B cell (primary cell): ENCODE measurements around the gene SMAD9. TPM values are rescaled to one million over a fixed set of nuclear protein-coding genes. Genes with fewer than 3 reads are reported as not detected.

ENCODE experiments used
- ATAC-seq: fragments of 200-7000 bp; cut with Tn5 transposase; one replicate; pipeline ENCODE4 v1.10.0; 2021; ENCODE audit warnings: low read depth, mild to moderate bottlenecking, moderate number of reproducible peaks, moderate library complexity
- CTCF ChIA-PET: fragments of 350-600 bp; sonication (Branson Sonifier 250); formaldehyde crosslinking; loops from one replicate; lab custom pipeline; 2021; ENCODE audit warnings: antibody characterized with exemption, inconsistent platforms; lab: Charles Lee
- POLR2A ChIA-PET: fragments of 350-600 bp; sonication (Branson Sonifier 250); formaldehyde crosslinking; loops from one replicate; lab custom pipeline; 2021; ENCODE audit warnings: antibody characterized with exemption; lab: Charles Lee
- DNase-seq: peaks from one replicate; pipeline ENCODE4 v3.0.0; 2013
- H2AFZ ChIP-seq: 2 replicates; pipeline ENCODE4 v1.6.1; 2012; ENCODE audit warnings: mild to moderate bottlenecking, low read depth, low read length; ENCODE audit not compliant: insufficient read depth, poor library complexity, severe bottlenecking
- H3K27ac ChIP-seq, 2 donors: 1 replicate in 1 of 2; 2 replicates in 1 of 2; pipeline ENCODE4 v1.5.1; 2012 to 2013; ENCODE audit warnings: low read length in 2 of 2, mild to moderate bottlenecking in 2 of 2, moderate library complexity in 1 of 2
- H3K27me3 ChIP-seq, 4 experiments: fragments of 200-600 bp in 1 of 4; sonication (generic) in 1 of 4; replicated peaks in 1 of 4; 1 replicate in 2 of 4; 2 replicates in 2 of 4; pipeline versions ENCODE4 v1.6.1 to v1.7.0; 2013 to 2016; ENCODE audit warnings: low read length in 3 of 4, mild to moderate bottlenecking in 2 of 4, mixed read lengths in 1 of 4, moderate library complexity in 1 of 4; ENCODE audit not compliant: insufficient read depth in 4 of 4, control insufficient read depth in 3 of 4; ENCODE audit errors: control extremely low read depth in 1 of 4
- H3K36me3 ChIP-seq, 2 experiments: replicated peaks in 1 of 2; 1 replicate in 1 of 2; 2 replicates in 1 of 2; pipeline versions ENCODE4 v1.6.1 to v1.7.1; 2013; ENCODE audit warnings: low read length in 1 of 2; ENCODE audit not compliant: insufficient read depth in 2 of 2, control insufficient read depth in 1 of 2; ENCODE audit errors: control extremely low read depth in 1 of 2, extremely low read depth in 1 of 2
- H3K4me1 ChIP-seq, 2 donors: fragments of 200-600 bp in 1 of 2; sonication (generic) in 1 of 2; 1 replicate in 1 of 2; 2 replicates in 1 of 2; pipeline versions ENCODE4 v1.5.1 to v1.6.1; 2013 to 2017; ENCODE audit warnings: low read length in 2 of 2; ENCODE audit not compliant: control insufficient read depth in 2 of 2, insufficient read depth in 2 of 2
- H3K4me2 ChIP-seq: replicated peaks from 2 replicates; pipeline ENCODE3; 2012; ENCODE audit warnings: mild to moderate bottlenecking, low read depth, low read length; ENCODE audit not compliant: poor library complexity, severe bottlenecking
- H3K4me3 ChIP-seq, 5 experiments: fragments of 200-600 bp in 1 of 5; sonication (generic) in 1 of 5; 1 replicate in 3 of 5; 2 replicates in 2 of 5; pipeline versions ENCODE4 v1.5.1 to v1.7.0; 2011 to 2016; ENCODE audit warnings: low read length in 4 of 5, mild to moderate bottlenecking in 4 of 5, low read depth in 2 of 5, control low read depth in 1 of 5, moderate library complexity in 1 of 5; ENCODE audit not compliant: insufficient read depth in 1 of 5; ENCODE audit errors: control extremely low read depth in 1 of 5, extremely low read depth in 1 of 5
- H3K79me2 ChIP-seq: fragments of 200-600 bp; sonication (generic); one replicate; pipeline ENCODE4 v1.6.0; 2016; ENCODE audit warnings: low read length; ENCODE audit not compliant: control insufficient read depth, insufficient read depth
- H3K9ac ChIP-seq: fragments of 200-600 bp; sonication (generic); 2 replicates; pipeline ENCODE4 v1.6.1; 2017; ENCODE audit warnings: mild to moderate bottlenecking, low read length, moderate library complexity
- H3K9me3 ChIP-seq, 3 donors: one replicate each; pipeline versions ENCODE4 v1.6.1 to v1.7.1; 2013; ENCODE audit warnings: low read length in 2 of 3; ENCODE audit not compliant: control insufficient read depth in 2 of 3, insufficient read depth in 1 of 3; ENCODE audit errors: control extremely low read depth in 1 of 3
- H4K20me1 ChIP-seq: 2 replicates; pipeline ENCODE4 v1.6.0; 2012; ENCODE audit warnings: mild to moderate bottlenecking, low read length; ENCODE audit not compliant: insufficient read depth, control insufficient read depth, poor library complexity, severe bottlenecking
- H3K27ac Mint-ChIP-seq: one replicate; pipeline ENCODE4 v1.8.0; 2021; ENCODE audit warnings: mixed read lengths
- H3K27me3 Mint-ChIP-seq: one replicate; pipeline ENCODE4 v1.8.0; 2021; ENCODE audit warnings: mixed read lengths
- H3K4me1 Mint-ChIP-seq: one replicate; pipeline ENCODE4 v1.8.0; 2021; ENCODE audit warnings: mixed read lengths
- H3K4me3 Mint-ChIP-seq: one replicate; pipeline ENCODE4 v1.8.0; 2021; ENCODE audit warnings: mixed read lengths
- H3K9me3 Mint-ChIP-seq: one replicate; pipeline ENCODE4 v1.8.0; 2022; ENCODE audit warnings: mixed read lengths; ENCODE audit not compliant: insufficient read depth
- EZH2 ChIP-seq: IDR thresholded peaks from 2 replicates; pipeline ENCODE4 v1.6.1; 2012; ENCODE audit warnings: borderline replicate concordance, low read depth, mild to moderate bottlenecking, moderate library complexity, low read length; ENCODE audit not compliant: insufficient read depth, poor library complexity, severe bottlenecking
- WGBS: methylation state at CpG from one replicate; pipeline ENCODE4 v1.1.5; 2013; ENCODE audit warnings: missing lambda C conversion rate; ENCODE audit not compliant: insufficient coverage; 5-methylcytosine and 5-hydroxymethylcytosine counted together
- intact Hi-C: fragments of 100-400 bp; cut with micrococcal nuclease; formaldehyde crosslinking; loops from one replicate; pipeline ENCODE4 v1.10.0; 2022
- polyA plus RNA-seq: library from polyadenylated mRNA; depleted of rRNA; stranded (reverse); fragments of >200 nt; gene quantifications from 2 replicates; pipeline ENCODE4 v1.2.3, GENCODE V29; 2012
- total RNA-seq, 2 donors: library from RNA; stranded (reverse); fragments of 120-200 nt in 1 of 2; gene quantifications; 1 replicate in 1 of 2; 2 replicates in 1 of 2; pipeline versions ENCODE4 v1.2.3 to v1.2.4, GENCODE V29; 2013 to 2022
- TF ChIP-seq, protein P1 (sequence below): fragments of 200-600 bp; IDR thresholded peaks from one replicate; pipeline ENCODE4 v1.8.0; 2022; ENCODE audit warnings: antibody characterized with exemption, mild to moderate bottlenecking

SMAD9 gene
- total and polyA plus RNA-seq, 2 donors (not counting 1 experiment from before 2014, with no cell fraction given) = not detected

GRCh38 chr13:36807616-36808015 is 112.4 kb downstream of the SMAD9 start:
- ATAC-seq (no peak), DNase-seq (no peak)
- Histone ChIP-seq H3K27ac (no peak overlapping the region), H3K36me3 (no peaks in the 10 kb centered on the region), H3K9me3 (no peaks in the 10 kb centered on the region), H3K4me2 (no peak overlapping the region), H2AFZ (no peak overlapping the region), H3K27me3 (peaks cover 0 to 6% (median 1%) of the 10 kb centered on the region in 4 experiments), H3K9ac (no peak overlapping the region), H3K4me1 (peaks cover 17 to 18% of the 10 kb centered on the region in 2 donors), H3K4me3 (no peak overlapping the region), H4K20me1 (no peaks in the 10 kb centered on the region), H3K79me2 (no peaks in the 10 kb centered on the region)
- peaks cover 17% of the 10 kb centered on the region for H3K4me1 Mint-ChIP-seq
- H3K27ac Mint-ChIP-seq = no peak overlapping the region
- no peaks in the 10 kb centered on the region for H3K9me3 Mint-ChIP-seq
- H3K4me3 Mint-ChIP-seq = no peak overlapping the region
- POLR2A ChIA-PET = no interaction called here
- CTCF ChIA-PET = no interaction called here
- intact Hi-C loops = no loop called here
- H3K27me3 Mint-ChIP-seq = peaks cover 22% of the 10 kb centered on the region
- 100% methylated on average over 1 of the region's 2 CpGs for WGBS
- TF ChIP-seq EZH2 = no peak
- TF ChIP-seq, protein P1, sequence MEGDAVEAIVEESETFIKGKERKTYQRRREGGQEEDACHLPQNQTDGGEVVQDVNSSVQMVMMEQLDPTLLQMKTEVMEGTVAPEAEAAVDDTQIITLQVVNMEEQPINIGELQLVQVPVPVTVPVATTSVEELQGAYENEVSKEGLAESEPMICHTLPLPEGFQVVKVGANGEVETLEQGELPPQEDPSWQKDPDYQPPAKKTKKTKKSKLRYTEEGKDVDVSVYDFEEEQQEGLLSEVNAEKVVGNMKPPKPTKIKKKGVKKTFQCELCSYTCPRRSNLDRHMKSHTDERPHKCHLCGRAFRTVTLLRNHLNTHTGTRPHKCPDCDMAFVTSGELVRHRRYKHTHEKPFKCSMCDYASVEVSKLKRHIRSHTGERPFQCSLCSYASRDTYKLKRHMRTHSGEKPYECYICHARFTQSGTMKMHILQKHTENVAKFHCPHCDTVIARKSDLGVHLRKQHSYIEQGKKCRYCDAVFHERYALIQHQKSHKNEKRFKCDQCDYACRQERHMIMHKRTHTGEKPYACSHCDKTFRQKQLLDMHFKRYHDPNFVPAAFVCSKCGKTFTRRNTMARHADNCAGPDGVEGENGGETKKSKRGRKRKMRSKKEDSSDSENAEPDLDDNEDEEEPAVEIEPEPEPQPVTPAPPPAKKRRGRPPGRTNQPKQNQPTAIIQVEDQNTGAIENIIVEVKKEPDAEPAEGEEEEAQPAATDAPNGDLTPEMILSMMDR = no peak

GRCh38 chr13:36806102-36806501 is 113.9 kb downstream of the SMAD9 start:
- Histone ChIP-seq H3K4me3 (no peak overlapping the region), H3K36me3 (no peaks in the 10 kb centered on the region), H3K4me1 (peaks cover 17 to 18% of the 10 kb centered on the region in 2 donors), H3K9me3 (no peaks in the 10 kb centered on the region), H2AFZ (no peak overlapping the region), H3K9ac (no peak overlapping the region), H3K79me2 (no peaks in the 10 kb centered on the region), H3K27me3 (no peaks in the 10 kb centered on the region), H4K20me1 (no peaks in the 10 kb centered on the region), H3K27ac (peak overlapping the region in 1 of 2 donors; percentile 56), H3K4me2 (peak overlapping the region; percentile 51)
- POLR2A ChIA-PET = no interaction called here
- no peaks in the 10 kb centered on the region for H3K9me3 Mint-ChIP-seq
- no CpG with 5 or more reads among the region's 2 CpGs for WGBS
- peaks cover 7% of the 10 kb centered on the region for H3K27me3 Mint-ChIP-seq
- ATAC-seq (peak; percentile 69), DNase-seq (peak; percentile 51)
- CTCF ChIA-PET = no interaction called here
- H3K4me1 Mint-ChIP-seq = peaks cover 17% of the 10 kb centered on the region
- intact Hi-C loops = no loop called here
- peak overlapping the region; percentile 20 for H3K27ac Mint-ChIP-seq
- H3K4me3 Mint-ChIP-seq = no peak overlapping the region
- no peak for TF ChIP-seq EZH2
- TF ChIP-seq, protein P1 = no peak
